ENCODE measurements around the gene RIC1. TPM values are rescaled to one million over a fixed set of nuclear protein-coding genes. Genes with fewer than 3 reads are reported as not detected.
A peak's percentile ranks its signal among the peaks of the same experiment; 100 is the strongest.

The RIC1 gene
- total and polyA plus RNA-seq, 2 of the 13 experiments (the other 11 are each of a cell fraction or from before 2014, with no cell fraction given) = 18.2 to 19.0 TPM

DNA sequence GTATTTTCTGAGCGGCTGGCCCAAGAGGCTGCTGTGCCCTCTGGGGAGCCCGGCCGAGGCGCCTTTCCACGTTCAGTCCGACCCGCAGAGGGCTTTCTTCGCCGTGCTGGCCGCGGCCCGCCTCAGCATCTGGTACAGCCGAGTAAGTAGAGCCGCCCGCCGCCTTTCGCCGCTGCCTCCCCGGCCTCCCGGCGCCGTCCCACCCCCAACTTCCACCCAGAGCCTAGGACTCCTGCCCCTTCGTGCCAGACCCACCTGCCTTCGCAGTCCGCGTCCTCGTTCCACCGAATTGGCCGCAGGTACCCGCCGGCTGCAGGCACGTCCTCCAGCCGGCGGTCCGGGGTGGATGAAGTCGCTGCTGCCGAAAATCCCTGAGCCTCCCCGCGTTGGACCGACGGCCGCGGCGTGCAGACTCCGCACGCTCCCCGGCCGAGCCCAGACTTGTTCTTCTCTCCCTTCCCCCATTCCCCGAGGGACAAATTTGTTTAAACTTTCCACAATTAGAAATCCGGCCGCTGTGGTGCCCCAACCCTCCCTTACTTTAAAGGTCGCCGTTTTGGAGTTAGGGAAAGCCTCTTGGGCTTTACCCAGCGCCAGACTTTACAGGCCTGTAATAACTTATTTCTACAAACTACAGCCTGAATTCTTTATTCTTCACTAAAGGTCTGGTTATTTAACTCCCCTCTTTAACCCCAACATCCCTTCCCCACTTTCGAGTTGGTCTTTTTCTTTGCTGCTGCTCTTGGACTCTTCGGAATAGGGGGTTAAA, 589 bp downstream of the RIC1 start (continued):
- TF ChIP-seq IKZF1 (IDR thresholded peaks at IDR 0.05) = no peak
- no peak for TF ChIP-seq SMAD3 (CRISPR knock-in tag; IDR thresholded peaks at IDR 0.05)
- TF ChIP-seq, protein P1, sequence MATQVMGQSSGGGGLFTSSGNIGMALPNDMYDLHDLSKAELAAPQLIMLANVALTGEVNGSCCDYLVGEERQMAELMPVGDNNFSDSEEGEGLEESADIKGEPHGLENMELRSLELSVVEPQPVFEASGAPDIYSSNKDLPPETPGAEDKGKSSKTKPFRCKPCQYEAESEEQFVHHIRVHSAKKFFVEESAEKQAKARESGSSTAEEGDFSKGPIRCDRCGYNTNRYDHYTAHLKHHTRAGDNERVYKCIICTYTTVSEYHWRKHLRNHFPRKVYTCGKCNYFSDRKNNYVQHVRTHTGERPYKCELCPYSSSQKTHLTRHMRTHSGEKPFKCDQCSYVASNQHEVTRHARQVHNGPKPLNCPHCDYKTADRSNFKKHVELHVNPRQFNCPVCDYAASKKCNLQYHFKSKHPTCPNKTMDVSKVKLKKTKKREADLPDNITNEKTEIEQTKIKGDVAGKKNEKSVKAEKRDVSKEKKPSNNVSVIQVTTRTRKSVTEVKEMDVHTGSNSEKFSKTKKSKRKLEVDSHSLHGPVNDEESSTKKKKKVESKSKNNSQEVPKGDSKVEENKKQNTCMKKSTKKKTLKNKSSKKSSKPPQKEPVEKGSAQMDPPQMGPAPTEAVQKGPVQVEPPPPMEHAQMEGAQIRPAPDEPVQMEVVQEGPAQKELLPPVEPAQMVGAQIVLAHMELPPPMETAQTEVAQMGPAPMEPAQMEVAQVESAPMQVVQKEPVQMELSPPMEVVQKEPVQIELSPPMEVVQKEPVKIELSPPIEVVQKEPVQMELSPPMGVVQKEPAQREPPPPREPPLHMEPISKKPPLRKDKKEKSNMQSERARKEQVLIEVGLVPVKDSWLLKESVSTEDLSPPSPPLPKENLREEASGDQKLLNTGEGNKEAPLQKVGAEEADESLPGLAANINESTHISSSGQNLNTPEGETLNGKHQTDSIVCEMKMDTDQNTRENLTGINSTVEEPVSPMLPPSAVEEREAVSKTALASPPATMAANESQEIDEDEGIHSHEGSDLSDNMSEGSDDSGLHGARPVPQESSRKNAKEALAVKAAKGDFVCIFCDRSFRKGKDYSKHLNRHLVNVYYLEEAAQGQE (IDR thresholded peaks at IDR 0.05; ENCODE audit: borderline replicate concordance in 1 of 2, low read depth in 1 of 2, low read length in 2 of 2) = no peak
- TF ChIP-seq SRF (IDR thresholded peaks at IDR 0.05; ENCODE audit: low read depth, low read length) = no peak
- TF ChIP-seq NR2F2 (IDR thresholded peaks at IDR 0.05; ENCODE audit: borderline replicate concordance, low read depth) = no peak
- TF ChIP-seq KMT2B (CRISPR knock-in tag; IDR thresholded peaks at IDR 0.05) = peak; percentile 24; the same call in 1 of the 2 replicates
- TF ChIP-seq ZNF121 (CRISPR knock-in tag; IDR thresholded peaks at IDR 0.05) = no peak
- TF ChIP-seq ZNF652 (CRISPR knock-in tag; IDR thresholded peaks at IDR 0.05; ENCODE audit: borderline replicate concordance, low read depth) = 0 out of 2 replicates have a peak, but pooled peaks have one; percentile 69
- 0 out of 2 replicates have a peak, but pooled peaks have one; percentile 14 for TF ChIP-seq FOXC1 (CRISPR knock-in tag; IDR thresholded peaks at IDR 0.05; ENCODE audit: borderline replicate concordance)
- TF ChIP-seq GTF2F1 (IDR thresholded peaks at IDR 0.05; ENCODE audit: low read length) = no peak
- TF ChIP-seq, protein P2, sequence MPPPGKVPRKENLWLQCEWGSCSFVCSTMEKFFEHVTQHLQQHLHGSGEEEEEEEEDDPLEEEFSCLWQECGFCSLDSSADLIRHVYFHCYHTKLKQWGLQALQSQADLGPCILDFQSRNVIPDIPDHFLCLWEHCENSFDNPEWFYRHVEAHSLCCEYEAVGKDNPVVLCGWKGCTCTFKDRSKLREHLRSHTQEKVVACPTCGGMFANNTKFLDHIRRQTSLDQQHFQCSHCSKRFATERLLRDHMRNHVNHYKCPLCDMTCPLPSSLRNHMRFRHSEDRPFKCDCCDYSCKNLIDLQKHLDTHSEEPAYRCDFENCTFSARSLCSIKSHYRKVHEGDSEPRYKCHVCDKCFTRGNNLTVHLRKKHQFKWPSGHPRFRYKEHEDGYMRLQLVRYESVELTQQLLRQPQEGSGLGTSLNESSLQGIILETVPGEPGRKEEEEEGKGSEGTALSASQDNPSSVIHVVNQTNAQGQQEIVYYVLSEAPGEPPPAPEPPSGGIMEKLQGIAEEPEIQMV (CRISPR knock-in tag; IDR thresholded peaks at IDR 0.05; ENCODE audit: low read depth) = no peak
- TF ChIP-seq ZNF629 (CRISPR knock-in tag; conservative IDR thresholded peaks at IDR 0.05) = no peak
- no peak for TF ChIP-seq RXRB (CRISPR knock-in tag; IDR thresholded peaks at IDR 0.05; ENCODE audit: borderline replicate concordance)
- TF ChIP-seq U2AF1 (optimal IDR thresholded peaks at IDR 0.05; ENCODE audit: low read depth, low read length) = peak; percentile 47
- TF ChIP-seq, protein P3, sequence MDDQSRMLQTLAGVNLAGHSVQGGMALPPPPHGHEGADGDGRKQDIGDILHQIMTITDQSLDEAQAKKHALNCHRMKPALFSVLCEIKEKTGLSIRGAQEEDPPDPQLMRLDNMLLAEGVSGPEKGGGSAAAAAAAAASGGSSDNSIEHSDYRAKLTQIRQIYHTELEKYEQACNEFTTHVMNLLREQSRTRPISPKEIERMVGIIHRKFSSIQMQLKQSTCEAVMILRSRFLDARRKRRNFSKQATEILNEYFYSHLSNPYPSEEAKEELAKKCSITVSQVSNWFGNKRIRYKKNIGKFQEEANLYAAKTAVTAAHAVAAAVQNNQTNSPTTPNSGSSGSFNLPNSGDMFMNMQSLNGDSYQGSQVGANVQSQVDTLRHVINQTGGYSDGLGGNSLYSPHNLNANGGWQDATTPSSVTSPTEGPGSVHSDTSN (CRISPR knock-in tag; IDR thresholded peaks at IDR 0.05; ENCODE audit: borderline replicate concordance) = no peak
- TF ChIP-seq AGO1 (IDR thresholded peaks at IDR 0.05; ENCODE audit: low read depth, low read length, poor library complexity, severe bottlenecking) = peak; percentile 29
- no peak for TF ChIP-seq ZNF761 (CRISPR knock-in tag; conservative IDR thresholded peaks at IDR 0.05)
- TF ChIP-seq NKX3-1 (CRISPR knock-in tag; IDR thresholded peaks at IDR 0.05) = peak; percentile 62; the same call in 1 of the 2 replicates
- TF ChIP-seq MAFG (CRISPR knock-in tag; IDR thresholded peaks at IDR 0.05) = no peak
- TF ChIP-seq FOXM1 (CRISPR knock-in tag; IDR thresholded peaks at IDR 0.05) = no peak
- no peak for TF ChIP-seq ZNF713 (CRISPR knock-in tag; IDR thresholded peaks at IDR 0.05)
- TF ChIP-seq, protein P4, sequence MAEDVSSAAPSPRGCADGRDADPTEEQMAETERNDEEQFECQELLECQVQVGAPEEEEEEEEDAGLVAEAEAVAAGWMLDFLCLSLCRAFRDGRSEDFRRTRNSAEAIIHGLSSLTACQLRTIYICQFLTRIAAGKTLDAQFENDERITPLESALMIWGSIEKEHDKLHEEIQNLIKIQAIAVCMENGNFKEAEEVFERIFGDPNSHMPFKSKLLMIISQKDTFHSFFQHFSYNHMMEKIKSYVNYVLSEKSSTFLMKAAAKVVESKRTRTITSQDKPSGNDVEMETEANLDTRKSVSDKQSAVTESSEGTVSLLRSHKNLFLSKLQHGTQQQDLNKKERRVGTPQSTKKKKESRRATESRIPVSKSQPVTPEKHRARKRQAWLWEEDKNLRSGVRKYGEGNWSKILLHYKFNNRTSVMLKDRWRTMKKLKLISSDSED (CRISPR knock-in tag; IDR thresholded peaks at IDR 0.05) = no peak
- TF ChIP-seq ZNF138 (CRISPR knock-in tag; IDR thresholded peaks at IDR 0.05; ENCODE audit: low read depth) = no peak
- TF ChIP-seq NCOA5 (CRISPR knock-in tag; IDR thresholded peaks at IDR 0.05) = no peak
